NCI-H128 (cell line): ENCODE results near the gene CLEC18C.
"Not testable (repeated sequence)": the region's sequence is repeated elsewhere in the genome, so short reads cannot be mapped to it uniquely, and the experiment has no call there.

Source experiments
- DNase-seq: peaks from one replicate; lab custom pipeline; 2025; ENCODE audit not compliant: unreplicated experiment; lab: John Stamatoyannopoulos, UW

The CLEC18C gene

DNA sequence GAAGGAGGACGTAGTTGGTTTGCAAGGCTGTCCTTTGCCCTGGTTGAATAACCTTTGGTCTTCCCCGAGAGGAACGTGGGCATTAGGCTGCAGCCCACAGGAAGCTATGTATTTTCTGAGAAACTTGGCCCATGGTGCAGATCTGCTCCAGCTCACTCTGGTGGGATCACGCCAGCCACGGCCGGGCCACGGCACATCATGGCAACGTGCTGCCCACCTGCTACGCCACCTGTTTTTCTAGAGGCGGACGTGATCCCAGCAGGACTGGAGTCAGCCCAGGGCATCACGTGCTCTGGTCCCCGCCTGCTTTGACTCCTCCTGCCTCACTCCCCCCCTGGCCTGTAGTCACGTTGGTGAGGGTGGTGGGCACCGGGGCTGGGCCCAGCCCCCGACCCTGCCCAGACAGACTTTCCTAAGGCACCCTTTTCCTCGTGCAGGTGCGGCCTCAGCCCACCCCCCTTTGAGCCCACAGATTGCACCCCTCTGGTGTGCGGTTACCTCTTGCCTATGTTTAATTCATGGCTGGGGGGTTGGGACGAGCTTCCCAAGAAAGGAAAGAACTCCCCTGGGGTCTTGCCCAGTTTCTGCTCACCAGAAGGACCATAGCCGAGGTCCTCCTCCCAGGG lies at the start of gene CLEC18C:
Gene CLEC18C (plus strand): TSS at position 576 of the 626 bp plus-strand sequence. CDS start 492 bp downstream, outside the sequence.
- not testable (repeated sequence) for DNase-seq

DNA sequence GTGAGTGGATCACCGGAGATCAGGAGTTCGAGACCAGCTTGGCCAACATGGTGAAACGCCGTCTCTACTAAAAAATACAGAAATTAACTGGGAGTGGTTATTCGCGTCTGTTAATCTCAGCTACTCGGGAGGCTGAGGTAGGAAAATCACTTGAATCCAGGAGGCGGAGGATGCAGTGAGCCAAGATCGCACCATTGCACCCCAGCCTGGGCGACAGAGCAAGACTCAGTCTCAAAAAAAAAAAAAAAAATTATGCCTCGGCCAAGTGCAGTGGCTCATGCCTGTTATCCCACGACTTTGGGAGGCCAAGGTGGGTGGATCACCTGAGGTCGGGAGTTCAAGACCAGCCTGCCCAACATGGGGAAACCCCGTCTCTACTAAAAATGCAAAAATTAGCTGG lies 49.8 kb upstream of the CLEC18C start:
- DNase-seq = not testable (repeated sequence)

DNA sequence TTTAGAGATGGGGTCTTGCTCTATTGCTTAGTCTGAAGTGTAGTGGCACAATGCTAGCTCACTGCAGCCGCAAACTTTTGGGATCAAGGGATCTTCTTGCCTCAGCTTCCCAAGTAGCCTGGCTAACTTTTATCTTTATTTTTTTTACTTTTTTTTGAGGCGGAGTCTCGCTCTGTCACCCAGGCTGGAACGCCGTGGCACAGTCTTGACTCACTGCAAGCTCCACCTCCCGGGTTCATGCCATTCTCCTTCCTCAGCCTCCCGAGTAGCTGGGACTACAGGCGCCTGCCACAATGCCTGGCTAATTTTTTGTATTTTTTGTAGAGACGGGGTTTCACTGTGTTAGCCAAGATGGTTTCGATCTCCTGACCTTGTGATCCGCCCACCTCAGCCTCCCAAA lies 47.4 kb upstream of the CLEC18C start:
- not testable (repeated sequence) for DNase-seq

DNA sequence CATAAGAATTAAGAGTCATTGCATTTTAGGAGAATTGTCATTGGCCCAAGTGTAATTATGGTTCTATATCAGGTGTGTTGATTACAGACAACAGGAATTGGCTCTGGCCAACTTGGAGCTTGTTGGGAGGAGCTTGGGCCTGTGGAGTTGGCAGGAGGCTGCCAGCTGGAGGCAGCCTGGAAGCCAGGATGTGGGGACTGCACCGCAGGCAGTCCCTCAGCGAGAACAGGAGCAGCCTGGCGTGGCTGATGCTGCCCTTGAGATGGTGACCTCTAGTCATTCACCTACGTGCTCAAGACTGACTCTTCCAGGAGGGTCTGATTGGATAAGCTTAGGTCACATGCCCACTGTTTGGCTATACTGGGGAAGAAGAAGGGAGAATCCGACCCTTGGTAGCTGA lies 45.9 kb upstream of the CLEC18C start:
- not testable (repeated sequence) for DNase-seq

DNA sequence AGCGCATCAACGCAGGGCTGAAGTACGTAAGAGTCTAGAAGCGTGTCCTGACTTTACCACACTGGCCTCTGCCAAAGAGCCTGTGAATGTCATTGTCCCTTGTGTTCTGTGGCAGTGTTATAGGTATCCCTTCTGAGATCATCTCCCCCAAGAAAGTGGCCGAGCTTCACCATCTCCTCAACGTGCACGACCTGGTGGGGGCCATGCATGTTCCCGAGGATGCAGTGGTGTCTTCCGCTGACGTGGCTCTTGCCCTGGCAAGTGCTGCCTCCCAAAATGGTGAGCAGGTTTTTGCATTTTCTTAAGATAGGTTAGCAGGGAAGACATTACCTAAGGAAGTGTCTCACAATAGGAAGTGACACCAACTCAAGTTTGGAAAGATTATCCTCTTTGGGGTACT lies 44.7 kb upstream of the CLEC18C start:
- not testable (repeated sequence) for DNase-seq

DNA sequence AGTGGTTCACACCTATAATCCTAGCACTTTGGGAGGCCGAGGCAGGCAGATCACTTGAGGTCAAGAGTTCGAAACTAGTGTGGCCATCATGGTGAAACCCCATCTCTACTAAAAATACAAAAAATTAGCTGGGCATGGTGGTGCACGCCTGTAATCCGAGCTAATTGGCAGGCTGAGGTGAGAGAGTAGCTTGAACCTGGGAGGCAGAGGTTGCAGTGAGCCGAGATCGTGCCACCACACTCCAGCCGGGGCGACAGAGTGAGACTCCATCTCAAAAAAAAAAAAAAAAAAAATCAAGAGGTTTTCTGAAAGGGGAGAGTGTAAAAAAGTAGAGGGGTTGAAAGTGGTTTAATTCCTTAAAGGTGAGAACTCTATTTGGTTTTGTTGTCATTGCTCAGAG lies 37.8 kb upstream of the CLEC18C start:
- DNase-seq = not testable (repeated sequence)

DNA sequence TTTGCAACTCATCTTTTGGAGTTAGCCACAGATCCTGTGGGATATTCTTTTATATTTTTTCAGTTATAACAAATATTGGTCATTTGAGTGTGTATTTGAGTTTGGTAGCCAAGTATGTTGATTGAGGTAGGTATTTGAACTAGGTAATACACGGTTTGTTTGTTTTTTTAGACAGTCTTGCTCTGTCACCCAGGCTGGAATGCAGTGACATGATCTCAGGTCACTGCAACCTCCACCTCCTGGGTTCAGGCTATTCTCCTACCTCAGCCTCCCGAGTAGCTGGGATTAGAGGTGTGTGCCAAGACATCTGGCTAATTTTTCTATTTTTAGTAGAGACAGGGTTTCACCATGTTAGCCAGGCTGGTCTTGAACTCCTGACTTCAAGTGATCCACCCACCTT lies 37.0 kb upstream of the CLEC18C start:
- DNase-seq = not testable (repeated sequence)

DNA sequence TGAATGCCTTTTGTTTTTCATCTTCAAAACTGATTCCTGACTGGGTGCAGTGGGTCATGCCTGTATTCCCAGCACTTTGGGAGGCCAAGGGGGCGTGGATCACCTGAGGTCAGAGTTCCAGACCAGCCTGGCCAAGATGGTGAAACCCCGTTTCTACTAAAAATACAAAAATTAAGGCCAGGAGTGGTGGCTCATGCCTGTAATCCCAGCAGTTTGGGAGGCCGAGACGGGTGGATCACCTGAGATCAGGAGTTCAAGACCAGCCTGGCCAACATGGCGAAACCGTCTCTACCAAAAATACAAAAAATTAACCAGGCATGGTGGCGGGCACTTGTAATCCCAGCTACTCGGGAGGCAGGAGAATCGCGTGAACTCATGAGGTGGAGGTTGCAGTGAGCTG lies 30.8 kb upstream of the CLEC18C start:
- DNase-seq = not testable (repeated sequence)

DNA sequence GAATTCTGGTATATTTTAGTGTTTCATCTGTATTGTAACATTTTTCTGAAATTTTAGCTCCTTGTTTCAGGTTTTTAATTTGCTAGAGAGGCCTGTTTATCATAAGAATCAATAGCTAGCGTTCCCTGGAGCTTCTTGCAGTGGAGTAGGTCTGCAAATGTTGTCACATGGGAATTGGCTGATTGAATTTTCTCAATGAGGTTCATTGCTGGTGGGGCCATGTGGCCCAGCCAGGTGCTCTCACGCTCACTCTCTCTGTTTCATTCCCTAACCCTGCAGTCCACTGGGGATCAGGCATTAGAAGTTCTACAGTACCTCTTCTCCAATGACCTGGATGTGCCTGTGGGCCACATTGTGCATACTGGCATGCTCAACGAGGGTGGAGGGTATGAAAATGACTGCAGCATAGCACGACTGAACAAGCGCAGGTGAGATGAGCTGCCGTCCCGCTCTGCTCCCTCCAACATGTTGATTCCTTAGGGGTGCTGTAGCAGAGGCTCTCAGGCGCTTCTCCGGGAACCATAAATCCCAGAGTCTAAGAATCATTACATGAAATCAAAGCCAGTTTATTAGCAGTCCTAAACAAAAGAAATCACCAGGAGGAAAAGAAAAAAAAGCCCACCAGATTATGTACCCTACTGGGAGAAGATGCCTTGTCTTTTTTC lies 30.2 kb upstream of the CLEC18C start:
- DNase-seq = not testable (repeated sequence)

DNA sequence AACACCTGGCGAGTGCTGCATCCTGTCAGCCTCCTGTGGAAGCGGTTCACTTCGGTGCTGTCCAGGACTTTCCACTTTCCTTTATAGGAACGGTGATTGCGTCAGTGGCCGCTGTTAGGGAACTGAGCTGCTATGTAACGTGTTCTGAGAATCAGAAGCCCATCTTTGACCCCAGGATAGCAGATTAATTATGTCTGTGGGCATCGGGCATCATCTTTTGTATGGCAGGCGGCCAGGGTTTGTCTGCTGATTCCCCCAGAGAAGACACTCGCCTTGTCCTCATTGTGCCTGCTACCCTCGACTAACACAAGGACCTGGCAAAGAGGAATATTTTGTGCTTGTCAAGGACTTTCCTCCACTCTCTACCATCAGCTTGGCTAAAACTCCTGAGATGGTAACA lies 25.7 kb upstream of the CLEC18C start:
- DNase-seq = not testable (repeated sequence)

DNA sequence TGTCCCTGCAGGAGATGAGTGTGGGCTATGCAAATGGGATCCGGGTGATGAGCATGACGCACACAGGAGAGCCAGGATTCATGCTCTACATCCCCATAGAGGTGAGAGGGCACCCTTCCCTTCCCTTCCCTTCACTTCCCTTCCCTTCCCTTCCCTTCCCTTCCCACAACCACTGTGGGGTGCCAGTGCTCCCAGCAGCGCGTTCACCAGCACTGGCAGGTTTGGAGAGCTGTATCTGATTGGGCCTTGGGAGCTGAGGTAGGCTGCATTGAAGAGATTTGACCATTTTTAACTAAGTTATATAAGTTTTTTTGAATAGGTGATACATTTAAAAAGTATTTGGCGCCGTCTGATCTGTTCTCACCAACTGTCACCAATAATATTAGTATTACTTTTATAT lies 25.1 kb upstream of the CLEC18C start:
- DNase-seq = not testable (repeated sequence)

DNA sequence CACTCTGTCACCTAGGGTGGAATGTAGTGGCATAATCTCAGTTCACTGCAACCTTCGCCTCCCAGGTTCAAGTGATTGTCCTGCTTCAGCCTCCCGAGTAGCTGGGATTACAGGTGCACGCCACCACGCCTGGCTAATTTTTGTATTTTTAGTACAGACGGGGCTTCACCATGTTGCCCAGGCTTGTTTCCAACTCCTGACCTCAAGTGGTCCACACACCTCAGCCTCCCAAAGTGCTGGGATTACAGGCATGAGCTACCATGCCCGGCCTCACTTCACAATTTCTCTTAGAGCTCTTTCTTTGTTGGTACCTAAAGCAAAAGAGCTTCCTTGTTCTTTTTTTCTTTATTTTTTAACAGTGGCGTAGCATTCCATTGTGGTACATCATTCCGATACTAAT lies 24.3 kb upstream of the CLEC18C start:
- not testable (repeated sequence) for DNase-seq

DNA sequence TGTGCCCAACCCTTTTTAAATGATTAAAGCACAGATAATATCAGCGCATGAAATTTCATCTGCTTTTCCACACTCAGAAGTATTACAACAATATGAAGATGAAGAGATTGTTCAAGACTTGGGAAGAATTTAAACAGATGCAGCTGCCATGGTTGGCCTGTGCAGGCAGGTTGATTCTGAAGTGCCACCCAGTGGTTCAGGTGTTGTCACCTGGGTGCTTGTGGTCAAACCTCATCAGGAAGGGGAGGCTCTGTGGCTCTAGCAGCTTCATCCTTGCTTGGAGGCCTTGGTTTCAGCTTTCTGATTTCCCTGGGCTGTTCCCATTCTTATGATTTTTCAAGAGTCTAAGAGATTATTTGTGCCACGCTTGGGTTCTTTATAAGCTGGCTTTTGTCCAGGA lies 22.2 kb upstream of the CLEC18C start:
- DNase-seq = no peak

DNA sequence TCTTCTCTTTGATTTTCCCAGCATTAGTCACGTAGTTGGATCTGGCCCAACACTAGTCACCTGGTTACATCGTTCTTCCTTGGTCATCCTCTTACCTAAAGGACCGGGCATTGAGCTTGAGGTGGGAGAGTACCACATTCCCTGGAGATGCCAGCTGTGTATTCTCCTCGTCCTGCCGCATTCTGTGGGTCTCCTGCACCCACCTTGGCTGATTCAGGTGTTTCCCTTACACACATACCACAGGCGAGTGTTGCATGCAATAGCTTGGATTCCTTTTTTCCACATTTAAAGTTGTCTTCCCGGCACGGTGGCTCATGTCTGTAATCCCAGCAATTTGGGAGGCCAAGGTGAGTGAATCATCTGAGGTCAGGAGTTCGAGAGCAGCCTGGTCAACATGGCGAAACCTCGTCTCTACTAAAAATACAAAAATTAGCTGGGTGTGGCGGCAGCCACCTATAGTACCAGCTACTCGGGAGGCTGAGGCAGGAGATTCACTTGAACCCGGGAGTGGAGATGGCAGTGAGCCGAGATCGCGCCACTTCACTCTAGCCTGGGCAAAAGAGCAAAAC lies 21.6 kb upstream of the CLEC18C start:
- DNase-seq = no peak

DNA sequence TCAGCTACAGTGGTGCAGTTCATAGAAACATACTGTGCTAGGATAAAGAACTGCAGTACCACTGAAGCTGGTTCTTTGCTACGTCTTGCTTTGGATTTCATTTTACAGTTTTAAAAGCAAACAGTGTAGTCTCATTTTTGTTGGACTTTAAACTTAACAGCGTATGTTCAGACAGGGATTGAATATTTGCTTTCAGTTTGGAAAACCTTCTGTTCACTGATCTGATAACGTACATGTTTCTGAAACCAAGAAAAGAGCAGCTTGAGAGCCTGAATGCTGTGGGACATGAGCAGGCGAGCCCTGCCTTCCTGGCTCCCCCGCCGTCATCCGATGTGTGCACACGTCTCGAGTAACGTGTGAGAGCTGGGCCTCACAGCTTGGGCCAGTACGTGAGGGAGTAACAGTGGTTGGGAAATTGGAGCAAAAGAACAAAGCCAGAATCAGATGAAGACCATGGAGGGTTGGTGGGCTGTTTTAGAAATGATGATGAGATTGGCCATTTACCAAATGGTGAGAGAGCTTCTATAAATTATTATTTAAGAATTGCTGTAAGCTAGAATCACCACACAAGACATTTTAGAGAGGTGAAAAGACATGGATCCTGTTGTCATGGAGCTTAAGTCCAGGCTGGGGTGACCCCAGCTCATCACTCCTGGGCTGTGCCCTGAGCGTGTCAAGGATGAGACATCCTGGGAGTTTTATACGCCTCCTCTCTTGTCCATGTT lies 20.8 kb upstream of the CLEC18C start:
- no peak for DNase-seq

DNA sequence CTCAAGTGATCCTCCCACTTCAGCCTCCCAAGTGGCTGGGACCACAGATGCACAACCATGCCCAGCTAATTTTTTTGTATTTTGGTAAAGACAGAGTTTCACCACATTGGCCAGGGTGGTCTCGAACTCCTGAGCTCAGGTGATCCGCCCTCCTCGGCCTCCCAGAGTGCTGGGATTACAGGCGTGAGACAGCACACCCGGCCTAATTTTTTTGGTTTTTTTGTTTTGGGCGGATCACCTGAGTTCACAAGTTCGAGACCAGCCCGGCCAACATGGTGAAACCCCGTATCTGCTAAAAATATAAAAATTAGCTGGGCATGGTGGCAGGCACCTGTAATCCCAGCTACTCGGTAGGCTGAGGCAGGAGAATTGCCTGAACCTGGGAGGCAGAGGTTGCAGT lies 18.9 kb upstream of the CLEC18C start:
- DNase-seq = not testable (repeated sequence)

DNA sequence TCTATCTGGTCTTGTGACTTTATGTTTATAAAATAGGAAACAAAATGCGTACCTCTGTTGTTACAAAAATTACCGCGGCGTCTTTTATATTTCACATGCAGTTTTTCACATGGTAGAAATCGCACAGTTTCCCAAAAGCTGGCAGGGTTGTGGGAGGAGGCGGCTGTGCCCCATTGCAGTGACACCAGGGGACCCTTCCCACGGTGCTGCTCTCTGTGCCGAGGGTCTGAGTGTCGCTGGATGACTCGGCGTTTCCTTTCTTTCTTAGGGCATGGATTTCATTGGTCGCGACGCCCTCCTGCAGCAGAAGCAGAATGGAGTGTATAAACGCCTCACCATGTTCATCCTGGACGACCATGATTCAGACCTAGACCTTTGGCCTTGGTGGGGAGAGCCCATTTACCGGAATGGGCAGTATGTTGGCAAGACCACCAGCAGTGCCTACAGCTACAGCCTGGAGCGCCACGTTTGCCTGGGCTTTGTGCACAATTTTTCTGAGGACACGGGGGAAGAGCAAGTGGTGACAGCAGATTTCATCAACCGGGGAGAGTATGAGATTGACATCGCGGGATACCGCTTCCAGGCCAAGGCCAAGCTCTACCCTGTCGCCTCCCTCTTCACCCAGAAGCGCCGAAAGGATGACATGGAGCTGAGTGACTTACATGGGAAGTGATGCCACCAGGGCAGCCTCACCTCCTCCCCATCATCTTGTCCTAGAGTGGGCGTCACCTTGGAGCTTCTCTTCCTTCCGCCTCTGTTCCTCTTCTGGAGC lies 17.2 kb upstream of the CLEC18C start:
- no peak for DNase-seq

DNA sequence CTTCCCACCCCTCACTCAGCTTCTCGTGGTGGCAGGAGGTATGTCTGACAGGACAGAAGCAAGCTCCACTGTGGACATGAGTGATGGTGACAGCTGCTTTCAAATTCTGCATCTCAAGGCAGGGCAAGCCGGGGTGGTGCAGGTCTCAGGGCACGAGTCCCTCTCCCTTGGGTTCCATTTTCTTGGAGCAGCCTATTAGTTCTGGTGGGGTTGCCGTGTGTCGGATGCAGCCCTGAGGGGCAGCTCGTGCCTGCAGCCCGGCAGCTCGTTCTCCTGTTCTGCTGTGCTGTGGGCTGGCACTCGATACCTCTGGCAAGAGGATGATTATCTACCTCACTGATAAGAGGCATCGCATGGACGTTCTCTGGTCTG lies 16.5 kb upstream of the CLEC18C start:
- no peak for DNase-seq

DNA sequence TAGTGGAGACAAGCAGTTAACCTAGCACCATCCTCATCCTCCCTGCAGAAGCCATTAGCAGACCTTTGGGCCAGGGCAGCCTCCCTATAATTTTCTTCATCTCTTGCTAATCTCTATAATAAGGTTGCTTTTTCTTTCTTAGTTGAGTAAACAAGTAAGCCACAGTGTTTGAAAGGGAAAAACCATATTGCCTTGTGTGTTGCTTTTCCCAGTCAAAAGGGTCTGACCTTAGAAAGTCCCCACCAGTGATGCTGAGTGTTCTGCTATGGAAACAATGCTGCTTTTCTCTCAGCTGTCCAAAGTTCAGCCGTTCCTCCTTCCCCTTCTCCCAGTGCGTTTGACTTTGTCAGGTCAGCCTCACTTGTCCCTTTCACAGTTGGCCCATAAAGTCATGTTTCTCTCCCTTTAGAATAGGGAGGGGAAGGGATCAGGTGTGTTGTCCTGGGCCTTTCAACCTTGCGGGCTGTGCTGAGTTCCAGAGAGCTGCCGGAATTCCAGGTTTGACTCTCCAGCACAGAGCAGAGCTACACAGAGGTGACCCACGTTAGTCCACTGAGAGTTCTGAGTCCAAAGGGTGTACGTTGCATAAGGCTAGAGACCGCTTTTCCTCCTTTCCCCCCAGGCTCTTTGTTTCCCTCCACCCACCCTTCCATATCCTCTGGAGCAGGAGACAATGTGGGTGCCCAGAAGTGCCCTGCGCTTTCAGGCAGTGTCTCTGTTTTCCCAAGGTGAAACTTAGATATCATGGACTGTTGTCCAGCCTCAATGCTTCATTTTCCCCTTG lies 15.9 kb upstream of the CLEC18C start:
- DNase-seq = no peak

DNA sequence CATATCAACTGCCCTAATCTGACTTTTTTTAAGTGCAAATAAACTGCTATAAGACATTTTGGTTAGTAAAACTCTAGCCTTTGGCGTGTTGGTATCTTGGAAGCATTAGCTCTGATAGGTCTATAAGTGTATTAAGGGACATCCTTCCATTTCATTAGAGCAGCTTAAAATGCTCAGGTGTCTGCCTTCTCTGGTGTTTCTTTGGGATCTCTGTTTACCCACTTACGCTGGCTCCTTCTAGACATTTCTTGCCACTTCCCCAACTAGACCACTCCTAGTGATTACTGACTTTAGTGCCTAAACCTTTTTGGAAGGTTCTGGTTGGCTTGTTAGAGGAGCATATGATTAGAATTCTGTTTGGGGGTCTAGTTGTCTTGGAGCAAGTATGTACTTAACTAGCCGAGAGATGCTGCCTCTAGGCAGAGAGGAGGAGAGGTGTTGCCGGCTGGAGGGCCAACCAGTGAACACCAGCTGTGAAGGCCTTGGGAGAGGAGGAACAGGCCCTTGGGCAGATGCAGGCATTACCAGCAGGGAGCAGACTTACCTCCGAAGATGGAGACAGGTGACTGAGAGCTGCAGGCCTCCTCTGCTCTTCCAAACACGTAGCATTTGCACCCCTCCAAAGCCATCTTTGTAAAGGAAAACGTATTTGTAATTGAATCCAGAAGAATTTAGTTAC lies 15.2 kb upstream of the CLEC18C start:
- no peak for DNase-seq
